Forelimb muscle (tissue), 1 donor: Measurements from ENCODE around the gene IL1RL1. TPM values are rescaled to one million over a fixed set of nuclear protein-coding genes. Genes with fewer than 3 reads are reported as not detected.

ENCODE experiments used
- DNase-seq: peaks from one replicate; pipeline ENCODE4 v3.0.0-alpha.2; 2013; ENCODE audit warnings: low read depth
- polyA plus RNA-seq: library from polyadenylated mRNA; unstranded; fragments of 120-200 nt; gene quantifications from one replicate; pipeline ENCODE4 v1.2.1, GENCODE V29; 2013; ENCODE audit not compliant: insufficient read length

Gene IL1RL1
- 0.35 TPM for polyA plus RNA-seq

DNA sequence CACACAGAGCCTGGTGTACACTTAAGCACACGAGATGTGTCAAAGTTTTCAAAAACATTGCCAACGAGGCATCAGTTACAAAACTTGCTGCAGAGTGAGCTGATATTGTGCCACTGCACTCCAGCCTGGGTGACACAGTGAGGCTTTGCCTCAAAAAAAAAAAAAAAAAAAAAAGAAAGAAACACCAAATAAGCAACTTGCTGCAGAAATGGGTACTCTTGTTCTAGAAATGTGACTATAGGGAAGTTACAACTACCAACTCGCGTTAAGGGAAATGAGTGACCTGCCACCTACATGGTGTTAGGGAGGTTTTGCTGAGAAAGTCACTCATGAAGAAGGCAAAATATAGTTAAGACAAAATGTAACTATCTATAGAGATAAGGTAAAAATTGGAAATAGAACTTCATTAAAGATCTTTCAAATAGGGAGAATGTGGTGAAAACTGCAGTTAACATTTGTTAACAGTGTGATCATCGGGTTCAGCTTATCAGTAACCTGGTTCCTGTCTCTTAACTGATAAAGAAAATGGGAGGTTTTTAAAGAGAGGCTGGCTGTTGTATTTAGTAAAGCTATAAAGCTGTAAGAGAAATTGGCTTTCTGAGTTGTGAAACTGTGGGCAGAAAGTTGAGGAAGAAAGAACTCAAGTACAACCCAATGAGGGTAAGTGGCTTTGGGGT, at the start of gene IL1RL1:
Gene IL1RL1, plus strand, starts transcription at position 600 of the 677 bp plus-strand sequence. CDS start 26,702 bp downstream, outside the sequence.
- DNase-seq = no peak

DNA sequence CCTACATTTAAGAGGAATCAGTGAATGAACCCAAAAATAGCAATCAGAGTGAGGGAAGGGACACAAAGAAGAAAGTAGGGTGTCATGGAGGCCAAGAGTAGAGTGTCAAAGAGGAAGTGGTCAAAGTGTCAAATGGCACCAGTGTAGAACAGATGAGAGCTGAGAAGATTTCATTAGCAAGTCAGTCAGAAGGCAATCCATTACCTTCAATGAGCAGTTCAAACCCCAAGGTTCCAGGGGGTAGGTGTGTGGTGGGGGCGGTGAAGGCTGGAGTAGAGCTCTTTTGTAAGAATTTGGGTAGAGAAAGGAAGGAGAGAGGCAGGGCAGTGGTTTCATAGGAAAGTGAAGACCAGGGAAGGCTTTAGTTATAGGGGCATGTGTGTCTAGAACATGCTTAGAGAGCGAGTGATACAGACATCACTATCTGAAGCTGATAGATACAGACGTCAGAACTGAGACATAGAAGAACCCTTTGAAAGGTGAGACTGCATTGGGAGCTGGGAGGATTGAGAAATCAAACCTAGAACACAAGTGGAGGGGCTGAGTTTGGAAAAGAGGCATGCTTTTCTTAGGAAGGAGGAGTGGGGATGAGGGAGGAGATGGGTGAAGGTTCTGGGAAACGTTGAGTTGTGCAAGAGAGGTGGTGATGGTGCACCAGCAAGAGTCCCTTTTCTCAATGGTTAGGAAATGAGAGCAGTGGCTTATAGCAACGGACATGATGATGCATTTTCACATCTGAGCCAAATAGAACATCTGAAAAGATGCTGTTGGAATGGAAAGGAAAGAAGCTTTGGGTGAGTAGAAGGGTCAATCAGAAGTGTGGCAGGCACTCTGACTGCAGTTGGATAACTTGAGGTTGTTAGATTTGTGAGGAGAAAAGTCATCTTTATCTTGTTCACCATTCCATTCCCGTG, 48.9 kb upstream of the IL1RL1 start:
- DNase-seq = no peak

DNA sequence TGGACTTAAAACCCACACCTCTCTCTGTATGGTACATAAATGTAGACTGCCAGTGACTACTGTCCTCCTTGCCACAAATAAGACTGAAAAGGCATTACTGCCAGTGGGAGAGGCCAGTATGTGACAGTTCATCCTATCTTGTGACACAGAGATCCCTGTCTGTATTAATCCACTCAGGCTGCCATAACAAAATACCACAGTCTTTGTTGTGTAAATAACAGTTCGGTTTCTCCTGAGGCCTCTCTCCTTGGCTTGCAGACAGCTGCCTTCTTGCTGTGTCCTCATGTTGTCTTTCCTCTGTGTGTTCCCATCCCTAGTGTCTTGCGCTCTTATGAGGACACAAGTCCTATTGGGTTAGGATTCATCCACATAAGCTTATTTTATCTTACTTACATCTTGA, 46.4 kb upstream of the IL1RL1 start:
- no peak for DNase-seq

DNA sequence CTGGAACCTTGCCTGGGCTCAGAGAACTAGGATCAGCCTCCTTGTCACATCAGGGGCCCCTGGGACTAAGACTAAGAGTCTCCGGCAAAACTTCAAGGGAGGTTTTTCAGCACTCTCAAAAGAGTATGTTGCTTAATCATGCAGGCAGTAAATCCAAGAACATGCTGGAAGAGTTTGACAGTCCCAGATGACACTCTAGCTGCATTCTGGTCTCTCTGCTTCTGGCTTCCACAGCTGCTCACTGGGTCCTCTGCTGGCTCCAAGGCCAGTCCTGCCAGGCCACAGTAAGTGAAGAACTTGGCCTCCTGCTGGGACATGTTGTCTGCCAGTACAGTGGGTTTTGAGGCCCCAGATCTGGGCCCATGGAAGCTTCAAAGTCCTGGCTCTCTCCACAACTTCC, 45.2 kb upstream of the IL1RL1 start:
- DNase-seq = no peak

DNA sequence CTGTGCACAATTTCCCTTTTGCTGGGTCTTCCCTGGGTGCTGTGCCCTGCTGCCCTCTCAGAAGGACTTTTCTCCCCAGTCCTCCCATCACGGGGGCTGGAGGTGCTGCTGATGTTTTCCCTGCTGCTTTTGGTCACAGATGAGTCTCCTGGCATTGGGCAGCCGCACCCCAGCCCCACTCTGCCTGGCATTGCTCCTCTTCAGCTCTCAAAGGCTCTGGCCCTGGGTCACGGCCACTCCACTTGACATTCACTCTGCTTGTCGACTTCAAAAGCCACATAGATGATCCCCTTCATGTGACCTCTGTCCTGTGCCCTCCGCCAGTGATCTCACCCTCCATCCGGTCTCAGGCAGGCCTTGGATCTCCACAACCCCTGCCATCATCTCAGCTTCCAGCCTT, 43.6 kb upstream of the IL1RL1 start:
- no peak for DNase-seq

DNA sequence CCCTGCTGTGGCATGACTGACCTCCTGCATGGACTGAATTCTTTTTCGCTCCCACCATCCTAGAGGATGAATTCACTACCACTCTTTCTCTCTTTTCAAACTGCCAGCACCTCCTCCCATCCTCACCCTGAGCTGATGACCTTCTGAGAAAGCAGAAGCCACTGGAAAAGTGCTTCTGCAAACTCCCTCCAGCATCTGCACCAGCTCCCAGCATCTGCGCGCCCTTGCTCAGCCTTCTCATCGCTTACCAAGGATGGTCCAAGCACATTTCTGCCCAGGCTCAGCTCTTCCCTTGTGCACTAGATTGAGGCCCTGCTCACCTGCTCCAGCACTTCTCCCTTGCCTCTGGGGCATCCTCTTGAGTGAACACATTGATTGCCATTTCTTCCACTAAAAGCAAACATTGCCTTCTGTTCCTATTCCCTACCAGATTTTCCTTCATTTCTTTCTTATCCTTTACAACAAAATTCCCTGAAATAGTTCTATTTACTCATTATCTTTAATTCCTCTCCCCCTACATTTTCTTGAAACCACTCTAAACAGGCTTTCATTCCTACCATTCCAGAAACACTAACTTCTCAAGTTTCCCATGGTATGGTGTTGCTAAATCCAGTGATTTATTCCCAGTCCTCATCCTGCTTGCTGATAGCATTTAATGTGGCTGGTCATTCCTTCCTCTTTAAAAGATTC, 42.7 kb upstream of the IL1RL1 start:
- no peak for DNase-seq

DNA sequence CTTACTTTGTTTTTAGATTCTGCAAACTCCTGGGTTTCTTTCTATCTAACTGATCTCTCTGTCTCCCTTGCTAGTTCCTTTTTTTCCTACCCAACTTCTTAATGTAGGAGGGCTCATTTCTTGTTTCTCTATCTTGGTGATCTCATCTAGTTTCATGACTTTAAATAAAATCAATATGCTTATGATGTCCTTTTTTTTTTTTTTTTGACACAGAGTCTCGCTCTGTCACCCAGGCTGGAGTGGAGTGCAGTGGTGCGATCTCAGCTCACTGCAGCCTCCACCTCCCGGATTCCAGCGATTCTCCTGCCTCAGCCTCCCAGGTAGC, 42.2 kb upstream of the IL1RL1 start:
- DNase-seq = no peak

DNA sequence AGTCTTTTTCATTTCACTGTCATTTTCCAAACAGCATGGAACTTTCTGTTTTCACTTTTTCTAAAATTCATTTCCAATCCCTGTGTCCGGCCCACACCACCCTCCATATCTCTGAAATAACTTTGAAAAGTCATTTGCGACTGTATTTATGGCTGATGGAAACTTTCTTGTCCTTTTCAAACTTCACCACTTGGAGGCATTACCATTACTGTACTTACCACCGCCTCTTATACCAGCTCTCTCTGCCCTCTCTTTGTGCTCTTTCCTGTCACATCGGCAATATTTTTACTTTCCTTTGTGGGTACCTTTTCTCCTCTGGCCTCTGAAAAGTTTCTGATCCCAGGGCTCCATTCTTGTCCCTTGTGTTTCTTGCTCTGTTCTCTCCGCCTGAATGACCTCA, 39.5 kb upstream of the IL1RL1 start:
- DNase-seq = no peak

DNA sequence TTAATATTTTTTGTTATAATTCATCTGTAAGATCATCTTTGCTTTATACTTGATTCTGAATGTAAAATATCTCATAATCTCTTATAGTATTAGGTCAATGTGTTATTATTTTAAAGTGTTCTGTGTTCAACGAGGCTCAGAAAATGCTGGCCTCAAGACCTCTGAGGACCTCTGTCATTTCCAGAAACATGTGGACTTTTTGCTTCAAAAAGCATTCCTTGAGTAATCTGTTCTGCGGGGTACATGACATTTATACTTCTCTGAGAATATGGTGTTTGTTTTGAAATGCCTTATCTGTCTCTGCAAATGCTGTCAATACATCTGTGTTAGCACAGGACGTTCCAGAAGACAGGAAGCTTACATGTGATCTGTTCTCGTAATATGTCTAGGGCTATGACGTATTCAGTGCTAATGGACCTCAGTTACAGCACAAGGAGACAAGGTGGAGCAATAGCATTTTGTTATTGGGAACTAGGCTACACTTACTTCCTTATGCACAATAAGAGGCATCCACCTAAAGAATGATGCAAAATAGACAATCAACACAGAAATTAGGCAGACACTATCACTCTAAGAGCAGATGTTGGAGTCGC, 37.6 kb upstream of the IL1RL1 start:
- DNase-seq = no peak

DNA sequence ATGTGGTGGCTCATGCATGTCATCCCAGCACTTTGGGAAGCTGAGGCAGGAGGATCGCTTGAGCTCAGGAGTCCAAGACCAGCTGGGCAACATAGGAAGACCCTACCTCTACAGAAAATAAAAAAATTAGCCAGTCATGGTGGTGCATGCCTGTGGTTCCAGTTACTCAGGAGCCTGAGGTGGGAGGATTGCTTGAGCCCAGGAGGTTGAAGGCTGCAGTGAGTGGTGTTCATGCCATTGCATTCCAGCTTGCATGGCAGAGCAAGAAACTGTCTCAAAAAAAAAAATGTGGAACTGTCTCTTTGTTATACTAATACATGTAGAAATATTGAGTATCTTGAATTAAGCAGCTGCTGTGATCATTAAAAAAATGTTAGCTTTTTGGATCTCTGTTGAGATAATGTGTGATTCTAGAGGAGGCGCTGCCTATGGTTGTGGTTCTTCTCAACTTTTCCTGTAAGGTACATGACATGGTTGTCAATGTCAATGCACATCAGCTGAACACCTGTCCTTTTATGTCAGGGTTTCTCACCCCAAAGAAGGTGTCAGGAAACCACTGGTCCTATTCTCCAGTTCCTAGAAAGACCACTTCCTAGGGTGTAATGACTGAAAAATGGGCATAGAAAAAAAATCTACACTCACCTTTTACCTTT, 34.7 kb upstream of the IL1RL1 start:
- DNase-seq = no peak

DNA sequence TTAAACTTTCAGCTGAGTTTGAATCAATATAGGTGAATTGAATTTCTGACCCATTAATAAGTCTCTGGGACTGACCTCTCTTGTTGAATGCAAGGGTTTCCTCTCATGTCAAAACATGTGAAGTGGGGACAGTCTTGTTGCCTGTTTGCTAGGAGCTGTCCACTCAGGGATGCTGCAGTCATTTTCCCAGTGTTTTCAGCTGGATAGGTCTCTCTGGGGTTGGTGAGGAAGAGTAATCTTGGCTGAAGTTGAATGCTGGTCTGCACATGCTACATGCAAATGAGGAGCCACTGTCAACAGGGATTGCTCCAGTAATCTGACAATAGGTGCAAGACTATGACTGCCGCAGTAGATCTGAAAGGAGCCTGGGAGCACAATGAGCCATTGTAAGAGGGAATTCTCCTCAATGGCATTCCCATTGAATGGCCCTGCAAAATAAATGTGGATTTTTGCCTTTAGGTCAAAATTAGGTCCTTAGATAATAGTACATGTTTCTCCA, 34.1 kb upstream of the IL1RL1 start:
- no peak for DNase-seq

DNA sequence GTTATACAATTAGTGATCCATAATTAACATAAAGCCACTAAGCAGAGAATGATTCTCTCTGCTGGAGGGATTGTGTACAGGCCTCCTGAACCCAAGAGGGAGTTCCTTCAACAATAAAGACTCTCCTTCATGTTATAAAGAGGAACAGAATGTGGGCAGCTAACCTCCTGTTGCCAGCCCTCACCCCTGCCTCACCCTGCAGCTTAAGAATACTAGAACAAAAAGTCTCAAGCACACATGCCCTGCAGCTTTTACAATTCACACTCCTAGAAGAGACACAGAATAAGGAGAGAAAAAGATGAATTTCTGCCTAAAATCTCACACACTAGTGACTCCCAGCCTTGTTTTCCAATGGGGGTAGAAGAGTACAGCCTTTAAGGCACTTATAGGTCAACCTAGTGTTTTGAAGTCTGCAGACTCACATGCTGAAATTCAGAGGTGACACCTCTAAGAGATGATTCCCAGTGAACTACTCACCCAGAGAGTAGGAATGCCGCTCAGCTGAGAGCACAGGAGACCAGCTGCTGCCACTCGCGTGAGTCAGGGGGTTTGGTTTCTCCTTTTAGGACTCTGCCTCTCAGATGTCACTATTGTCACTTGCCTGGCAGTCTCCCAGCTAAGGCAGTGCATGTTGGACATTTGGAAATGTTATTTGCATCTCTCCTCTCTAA, 32.5 kb upstream of the IL1RL1 start:
- DNase-seq = no peak

DNA sequence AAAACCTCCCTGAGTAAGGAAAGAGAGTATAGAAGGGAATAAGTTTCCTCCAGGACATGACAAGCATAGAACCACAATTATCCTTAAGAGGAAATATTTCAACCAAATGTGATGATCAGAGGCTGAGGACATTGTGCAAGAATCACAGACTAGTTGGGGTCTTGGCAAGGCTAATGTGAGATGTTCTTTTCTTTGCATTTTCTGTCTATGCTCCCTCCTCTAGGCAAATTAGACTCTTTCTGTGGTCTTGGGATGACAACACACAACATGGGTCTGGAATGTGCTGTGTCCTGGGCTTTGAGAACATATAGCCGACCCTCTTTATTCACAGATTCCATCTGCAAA, 32.0 kb upstream of the IL1RL1 start:
- no peak for DNase-seq

DNA sequence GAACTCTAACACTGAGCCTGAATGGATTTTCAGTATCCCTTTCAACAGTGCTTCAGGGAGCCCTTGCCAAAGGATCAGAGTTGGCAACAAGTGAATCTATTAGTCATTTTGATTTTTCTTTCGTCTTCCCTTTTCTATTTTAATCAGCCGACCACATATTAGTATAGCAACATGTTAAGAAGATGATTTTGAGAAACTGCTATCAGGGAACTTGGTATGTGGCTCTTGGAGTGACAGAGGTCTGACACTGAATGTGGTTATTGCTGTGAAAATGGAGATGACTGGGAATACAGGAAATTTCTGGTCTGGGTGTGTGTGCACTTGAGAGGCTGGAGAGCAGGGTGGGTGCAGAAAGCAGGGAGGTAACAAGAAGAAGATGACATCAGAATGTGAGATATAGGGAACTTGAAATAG, 28.7 kb upstream of the IL1RL1 start:
- no peak for DNase-seq

DNA sequence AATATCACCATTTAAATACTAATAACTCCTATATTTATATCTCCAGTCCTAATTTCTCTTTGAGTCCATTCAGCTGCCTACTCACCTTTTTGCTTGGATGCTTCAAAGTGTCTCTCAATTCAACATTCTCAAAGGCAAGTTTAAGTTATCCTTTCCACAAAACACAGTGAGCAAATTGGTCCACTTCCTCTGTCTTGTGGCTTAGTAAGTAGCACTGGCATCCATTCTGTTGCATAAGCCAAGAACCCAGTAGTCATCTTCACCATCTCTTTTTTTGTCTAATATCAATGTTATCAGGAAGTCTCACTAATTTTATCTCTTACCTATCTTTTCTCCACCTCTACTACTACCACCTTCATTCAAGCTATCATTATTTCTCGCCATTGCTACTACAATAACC, 27.4 kb upstream of the IL1RL1 start:
- DNase-seq = no peak

DNA sequence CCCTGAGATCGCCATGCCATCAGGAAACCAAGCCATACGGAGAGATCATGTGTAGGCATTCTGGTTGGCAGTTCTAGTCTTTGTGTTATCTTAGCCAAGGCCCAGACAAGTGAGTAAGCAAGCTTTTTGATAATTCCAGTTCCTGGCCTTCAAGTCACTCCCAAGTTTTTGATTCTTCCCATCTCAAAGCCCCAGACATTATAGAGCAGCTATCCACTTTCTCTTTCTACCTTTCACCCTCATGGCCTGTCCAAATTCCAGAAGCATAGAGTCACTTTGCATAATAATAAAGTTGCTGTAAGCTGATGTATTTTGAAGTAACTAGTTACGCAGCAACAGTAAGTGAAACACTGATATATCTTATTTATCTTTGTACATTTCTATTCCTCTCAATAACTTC, 26.8 kb upstream of the IL1RL1 start:
- no peak for DNase-seq

DNA sequence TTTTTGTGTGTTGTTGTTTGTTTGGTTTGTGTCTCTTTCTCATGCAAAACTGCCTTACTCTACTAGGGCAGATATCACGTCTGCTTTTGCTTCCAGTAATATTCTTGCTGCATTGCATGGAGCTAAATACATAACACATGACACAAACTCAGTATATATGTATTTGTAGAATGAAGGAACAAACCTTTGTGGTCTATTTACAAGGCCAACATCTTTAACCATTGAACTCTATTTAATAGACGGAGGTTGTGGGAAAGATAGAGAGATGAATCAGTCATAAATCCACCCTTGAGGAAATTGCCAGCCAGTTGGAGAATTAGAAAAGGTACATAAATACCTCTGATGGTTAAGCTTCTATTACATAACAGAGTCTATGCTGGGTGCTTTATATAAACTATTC, 26.0 kb upstream of the IL1RL1 start:
- DNase-seq = no peak

DNA sequence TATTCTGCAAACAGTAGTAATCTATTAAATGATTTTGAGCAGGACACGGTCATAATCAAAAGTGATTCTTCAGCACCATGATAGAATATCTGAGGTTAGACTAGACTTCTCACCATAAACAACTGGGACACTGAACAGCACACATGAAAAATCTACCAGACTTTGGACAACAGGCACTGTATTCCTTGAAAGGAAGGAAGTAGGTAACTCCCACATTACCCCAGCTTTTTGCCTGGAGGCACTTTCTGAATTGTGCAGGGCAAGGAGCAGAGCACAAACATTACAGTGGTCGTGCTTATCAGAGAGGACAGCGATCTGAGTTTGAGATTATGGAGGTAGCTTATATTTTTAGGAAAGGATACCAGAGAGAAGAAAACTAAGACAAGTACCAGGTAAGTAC, 25.3 kb upstream of the IL1RL1 start:
- DNase-seq = no peak

DNA sequence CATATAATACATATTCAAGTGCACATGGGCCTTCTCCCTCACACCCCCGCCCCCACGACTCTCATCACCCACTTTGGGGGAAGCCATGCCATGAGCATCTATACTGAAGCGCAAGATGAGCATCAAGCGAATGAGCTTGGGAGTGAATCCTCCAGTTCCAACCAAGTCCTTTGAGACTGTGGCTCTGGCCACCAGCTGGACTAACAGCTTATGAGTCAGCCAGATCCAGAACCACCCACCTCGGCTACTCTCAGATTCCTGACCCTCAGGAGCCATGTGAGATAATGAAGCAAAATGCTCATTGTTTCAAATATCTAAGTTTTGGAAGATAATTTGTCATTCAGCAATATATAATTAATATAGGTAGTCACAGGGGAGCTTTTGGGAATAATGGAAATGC, 22.2 kb upstream of the IL1RL1 start:
- DNase-seq = no peak

DNA sequence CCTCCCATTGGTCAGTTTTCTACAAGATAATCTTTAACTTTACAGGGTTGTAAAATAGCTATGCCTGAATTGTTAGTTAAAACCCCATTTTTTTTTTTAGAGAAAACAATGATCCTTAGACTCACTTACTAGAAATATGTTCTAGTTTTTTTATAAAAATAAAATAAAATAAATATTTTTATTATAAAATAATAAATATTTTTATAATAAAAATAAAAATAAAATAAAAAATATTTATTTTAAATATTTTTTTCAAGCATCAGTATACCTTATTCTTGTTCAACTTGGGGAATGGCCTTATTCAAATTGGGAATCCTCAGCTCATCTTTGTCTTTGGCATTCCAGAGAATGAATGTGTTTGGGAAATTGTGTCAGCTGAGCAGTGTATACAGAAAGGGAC, 20.8 kb upstream of the IL1RL1 start:
- no peak for DNase-seq
